Measurements from ENCODE around the gene CTXN2. TPM values are rescaled to one million over a fixed set of nuclear protein-coding genes. Genes with fewer than 3 reads are reported as not detected.

Gene CTXN2
- total and polyA plus RNA-seq, 5 donors from 2014 or later = not detected

GRCh38 chr15:48248414-48248813 is 56.9 kb downstream of the CTXN2 start:
- H3K27me3 Mint-ChIP-seq = peaks cover 4% of the 10 kb centered on the region
- H3K27ac Mint-ChIP-seq = peak overlapping the region in 1 of 3 donors; percentile 72
- no peaks in the 10 kb centered on the region for H3K36me3 ChIP-seq (ENCODE audit: control insufficient read depth, insufficient read depth, low read length)
- H3K4me3 ChIP-seq (ENCODE audit: low read depth, low read length) = no peak overlapping the region
- H3K9me3 ChIP-seq (ENCODE audit: control insufficient read depth in 2 of 2, low read length in 2 of 2) = no peaks in the 10 kb centered on the region
- H3K27ac ChIP-seq (ENCODE audit: insufficient read depth, low read length, poor library complexity, severe bottlenecking) = no peak overlapping the region
- no peaks in the 10 kb centered on the region for H3K9me3 Mint-ChIP-seq
- H3K4me1 Mint-ChIP-seq = no peaks in the 10 kb centered on the region
- H3K4me3 Mint-ChIP-seq = no peak overlapping the region
- no peaks in the 10 kb centered on the region for H3K36me3 Mint-ChIP-seq
- H3K4me1 ChIP-seq (ENCODE audit: control insufficient read depth, insufficient read depth, low read length, poor library complexity, severe bottlenecking) = no peaks in the 10 kb centered on the region
- ATAC-seq (ENCODE audit: low read depth in 2 of 2) (no peak), DNase-seq (no peak)
- H3K27me3 ChIP-seq (ENCODE audit: control insufficient read depth, insufficient read depth, low read length) = no peaks in the 10 kb centered on the region

DNA sequence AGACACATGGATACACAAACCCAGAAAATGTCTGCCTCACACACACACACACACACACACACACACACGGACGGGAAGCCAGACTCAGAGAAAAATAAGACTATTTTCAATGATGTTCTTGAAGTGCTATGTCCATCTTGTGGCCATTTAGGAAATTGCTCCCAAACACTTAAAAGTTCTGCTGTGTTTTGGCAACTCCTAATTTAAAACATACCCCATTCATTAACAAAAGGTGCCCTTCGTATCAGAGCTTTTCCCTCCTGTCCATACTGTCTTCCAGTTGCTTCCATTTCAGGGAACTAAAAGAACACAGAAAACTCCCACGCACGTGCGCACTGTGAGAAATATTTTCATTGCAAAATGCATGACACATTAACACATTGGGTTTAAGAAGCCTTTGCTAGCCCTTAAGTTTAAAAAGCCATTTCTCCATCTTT is 59.2 kb downstream of the CTXN2 start:
- H3K36me3 Mint-ChIP-seq = no peaks in the 10 kb centered on the region
- H3K27ac ChIP-seq (ENCODE audit: insufficient read depth, low read length, poor library complexity, severe bottlenecking) = no peak overlapping the region
- no peaks in the 10 kb centered on the region for H3K9me3 Mint-ChIP-seq
- H3K27me3 ChIP-seq (ENCODE audit: control insufficient read depth, insufficient read depth, low read length) = no peaks in the 10 kb centered on the region
- H3K36me3 ChIP-seq (ENCODE audit: control insufficient read depth, insufficient read depth, low read length) = no peaks in the 10 kb centered on the region
- H3K4me1 ChIP-seq (ENCODE audit: control insufficient read depth, insufficient read depth, low read length, poor library complexity, severe bottlenecking) = no peaks in the 10 kb centered on the region
- H3K27me3 Mint-ChIP-seq = peaks cover 4% of the 10 kb centered on the region
- no peaks in the 10 kb centered on the region for H3K9me3 ChIP-seq (ENCODE audit: control insufficient read depth in 2 of 2, low read length in 2 of 2)
- H3K4me3 Mint-ChIP-seq = no peak overlapping the region
- ATAC-seq (ENCODE audit: low read depth in 2 of 2) (no peak), DNase-seq (peak in 1 of 3 donors; percentile 56)
- H3K4me3 ChIP-seq (ENCODE audit: low read depth, low read length) = no peak overlapping the region
- H3K27ac Mint-ChIP-seq = no peak overlapping the region
- no peaks in the 10 kb centered on the region for H3K4me1 Mint-ChIP-seq

- Mint-ChIP-seq H3K4me1 (no peaks in the 10 kb centered on the region), H3K27ac (no peak overlapping the region), H3K36me3 (no peaks in the 10 kb centered on the region), H3K4me3 (no peak overlapping the region), H3K27me3 (peaks cover 4% of the 10 kb centered on the region), H3K9me3 (no peaks in the 10 kb centered on the region)
- no peak for DNase-seq
- Histone ChIP-seq H3K27me3 (ENCODE audit: control insufficient read depth, insufficient read depth, low read length) (no peaks in the 10 kb centered on the region), H3K4me1 (ENCODE audit: control insufficient read depth, insufficient read depth, low read length, poor library complexity, severe bottlenecking) (no peaks in the 10 kb centered on the region), H3K27ac (ENCODE audit: insufficient read depth, low read length, poor library complexity, severe bottlenecking) (no peak overlapping the region), H3K9me3 (ENCODE audit: control insufficient read depth in 2 of 2, low read length in 2 of 2) (no peaks in the 10 kb centered on the region), H3K36me3 (ENCODE audit: control insufficient read depth, insufficient read depth, low read length) (no peaks in the 10 kb centered on the region), H3K4me3 (ENCODE audit: low read depth, low read length) (no peak overlapping the region)
- no peak for ATAC-seq (ENCODE audit: low read depth in 2 of 2)
Measured at GRCh38 chr15:48253172-48253571, 61.7 kb downstream of the CTXN2 start.

Other genes starting within 250 kb of the CTXN2 start
- gene SLC24A5, start 70.7 kb upstream of the CTXN2 start, total RNA-seq = not detected
- gene SLC24A5, start 70.7 kb upstream of the CTXN2 start, polyA plus RNA-seq = not detected
- 19.0 TPM for gene MYEF2, start 13.4 kb upstream of the CTXN2 start, total RNA-seq
- gene MYEF2, start 13.4 kb upstream of the CTXN2 start, polyA plus RNA-seq = 1 to 10 TPM; 1.5 to 2.8 (median 2.1) TPM
- gene SLC12A1, start 14.6 kb downstream of the CTXN2 start, total RNA-seq = not detected
- not detected for gene SLC12A1, start 14.6 kb downstream of the CTXN2 start, polyA plus RNA-seq
- 60.3 TPM for gene DUT, start 139.8 kb downstream of the CTXN2 start, total RNA-seq
- gene DUT, start 139.8 kb downstream of the CTXN2 start, polyA plus RNA-seq = 100 to 1,000 TPM; 109 to 124 (median 117) TPM